GM18909 (cell line): ENCODE results near the gene AMN.

ENCODE experiments used
- ATAC-seq: cut with Tn5 transposase; IDR thresholded peaks from one replicate; pipeline ENCODE4 v1.9.1; 2021; ENCODE audit warnings: mild to moderate bottlenecking; ENCODE audit not compliant: unreplicated experiment, poor library complexity

The AMN gene

DNA sequence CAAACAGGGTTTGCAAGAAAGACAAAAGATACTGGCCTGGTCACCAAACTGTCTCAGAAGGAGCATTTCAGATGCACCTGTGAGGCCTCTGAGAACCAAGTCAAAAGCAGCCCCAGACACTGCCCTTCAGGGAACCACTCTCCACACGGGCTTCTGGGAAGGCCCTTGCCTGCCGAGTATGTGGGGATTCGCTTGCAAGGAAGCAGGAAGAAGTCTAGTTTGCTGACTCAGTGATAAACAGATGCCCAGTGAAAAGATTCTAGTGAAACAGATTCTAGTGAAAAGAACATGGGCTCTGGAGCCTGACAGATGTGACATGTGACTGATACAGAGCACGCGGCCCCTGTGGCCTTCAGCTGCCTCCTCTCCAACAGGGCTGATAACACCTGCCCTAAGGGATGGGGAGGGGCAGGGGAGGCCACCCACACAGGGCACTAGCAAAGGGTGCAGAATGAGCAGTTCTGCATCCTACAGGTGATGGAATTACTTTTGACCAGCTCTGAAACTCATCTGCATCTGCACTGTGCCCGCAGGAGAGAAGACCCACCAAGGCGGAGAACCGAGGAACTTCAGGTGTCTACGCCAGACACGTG lies 19.1 kb downstream of the AMN start:
- no peak for ATAC-seq

DNA sequence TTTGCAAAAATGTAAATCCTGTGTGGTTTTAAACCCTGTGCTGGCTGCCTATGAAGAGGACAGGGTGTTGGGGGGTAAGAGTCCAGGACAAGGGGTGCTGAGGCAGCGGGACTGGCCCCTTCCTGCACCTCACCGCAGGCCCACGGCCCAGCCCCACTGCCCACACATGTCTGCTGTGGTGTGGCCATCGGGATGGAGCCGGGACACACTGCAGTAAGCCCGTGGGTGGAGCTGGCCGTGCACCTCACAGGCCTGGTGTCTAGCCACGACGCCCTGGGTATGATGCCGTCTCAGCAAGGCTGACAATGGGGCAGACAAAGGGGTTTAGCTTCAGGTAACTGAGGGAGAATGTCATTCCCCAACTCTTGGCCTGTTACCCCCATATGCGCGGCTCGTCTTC lies 19.6 kb downstream of the AMN start:
- no peak for ATAC-seq

DNA sequence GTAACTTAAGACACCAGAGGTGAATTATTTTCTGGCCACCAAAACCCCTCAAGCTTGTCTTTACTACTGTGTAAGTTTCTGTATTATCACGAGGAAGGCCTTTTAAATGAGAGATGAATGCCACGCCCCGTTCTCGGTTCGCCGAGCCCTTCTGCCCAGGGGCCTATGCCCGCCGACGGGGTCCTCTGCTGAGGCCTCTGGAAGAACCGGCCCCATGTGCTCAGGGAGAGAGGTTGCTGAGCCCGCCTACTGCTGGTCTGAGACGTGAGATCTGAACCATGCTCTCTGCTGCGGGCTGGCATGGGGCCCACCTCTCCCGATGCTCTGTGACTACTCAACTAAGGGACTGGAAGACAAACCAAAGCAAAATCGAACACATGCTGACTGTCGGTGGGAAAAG lies 21.0 kb downstream of the AMN start:
- no peak for ATAC-seq

DNA sequence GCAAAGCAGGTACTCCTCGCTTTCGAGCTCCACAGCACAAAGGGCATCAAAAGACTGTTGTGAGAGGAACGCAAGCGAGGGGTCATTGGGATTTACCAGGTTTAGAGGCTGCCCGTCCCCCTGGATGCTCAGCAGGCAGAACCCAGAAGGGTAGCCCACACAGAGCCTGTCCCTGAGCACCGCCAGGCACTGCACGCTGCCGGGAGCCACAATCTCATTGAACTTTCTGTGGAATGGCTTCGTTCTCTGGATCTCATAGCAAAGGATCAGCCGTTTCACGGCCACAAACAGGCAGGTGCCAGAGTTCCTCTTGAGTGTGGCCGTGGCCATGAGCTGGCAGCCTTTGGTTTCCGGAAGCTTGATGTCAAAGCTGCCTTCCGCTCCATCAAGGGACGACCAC lies 21.5 kb downstream of the AMN start:
- ATAC-seq, result no peak

DNA sequence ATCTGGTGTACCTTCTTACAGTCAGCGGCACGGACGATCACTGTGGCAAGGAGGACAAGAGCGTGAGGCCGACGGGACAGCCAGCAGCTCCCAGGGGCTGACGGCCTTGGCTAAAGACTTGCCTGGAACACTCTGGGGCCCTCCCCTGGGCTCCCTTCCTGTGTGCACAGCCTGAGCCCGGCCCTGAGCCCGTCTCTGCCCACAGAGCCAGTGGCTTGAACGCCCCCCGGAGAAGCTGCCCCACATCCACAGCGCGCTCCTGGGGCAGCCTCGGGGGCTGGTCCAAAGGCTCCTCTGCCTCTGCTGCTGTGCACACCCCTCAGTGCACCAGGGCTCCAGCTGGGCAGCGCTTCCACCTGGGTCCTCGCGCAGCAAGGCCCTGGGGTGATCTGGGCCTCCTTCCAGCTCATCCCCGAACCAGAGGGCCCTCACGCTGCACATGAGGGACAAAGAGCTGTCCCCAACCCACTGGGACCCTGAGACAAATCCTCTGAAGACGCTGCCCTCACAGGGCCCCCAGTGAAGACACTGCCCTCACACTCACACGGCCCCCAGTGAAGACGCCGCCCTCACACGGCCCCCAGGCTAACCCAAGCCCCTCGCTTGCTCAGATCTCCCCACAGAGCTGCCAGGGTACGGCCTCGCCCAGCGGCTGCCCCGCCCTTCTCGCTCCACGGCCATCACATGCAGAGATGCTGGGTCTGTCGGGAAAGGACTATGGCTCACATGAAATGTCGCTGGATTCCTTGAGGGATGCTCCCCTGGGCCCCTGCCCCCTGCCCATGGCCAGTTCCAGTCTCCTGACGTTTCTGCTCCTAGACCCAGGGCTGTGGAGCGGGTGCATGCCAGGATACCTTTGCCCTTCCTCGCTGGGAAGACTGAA lies 22.2 kb downstream of the AMN start:
- ATAC-seq, result no peak

DNA sequence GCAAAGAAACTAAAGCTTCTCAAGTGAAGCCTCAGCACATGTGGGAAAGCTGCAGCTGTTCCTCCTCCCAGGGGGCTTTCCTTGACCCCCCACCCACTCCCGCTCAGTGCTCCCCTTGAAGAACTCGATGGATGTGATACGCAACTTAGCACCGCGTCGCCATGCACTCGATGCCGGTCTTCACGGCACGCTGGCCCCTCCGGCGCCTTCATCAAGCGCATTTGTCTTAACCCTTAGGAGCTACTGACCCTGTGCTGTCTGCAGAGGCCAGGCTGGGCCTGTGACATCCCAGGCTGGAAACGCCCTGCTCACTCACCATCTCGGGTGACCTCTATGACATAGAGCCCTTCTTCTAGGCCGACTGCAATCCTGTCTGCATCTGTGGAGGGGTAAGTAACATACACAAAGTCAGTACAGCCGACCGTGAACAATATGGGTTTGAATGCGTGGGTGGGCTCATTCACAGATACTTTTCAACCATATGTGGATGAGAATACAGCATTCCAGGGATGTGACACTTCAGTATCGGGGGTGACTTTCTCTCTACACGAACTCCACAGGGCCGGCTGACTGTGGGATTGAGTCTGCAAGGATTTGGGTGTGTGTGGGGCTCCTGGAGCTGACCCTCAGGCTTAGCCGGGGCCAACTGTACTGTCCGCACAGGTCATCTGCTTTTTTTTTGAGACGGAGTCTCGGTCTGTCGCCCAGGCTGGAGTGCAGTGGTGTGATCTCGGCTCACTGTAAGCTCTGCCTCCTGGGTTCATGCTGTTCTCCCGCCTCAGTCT lies 23.1 kb downstream of the AMN start:
- no peak for ATAC-seq

DNA sequence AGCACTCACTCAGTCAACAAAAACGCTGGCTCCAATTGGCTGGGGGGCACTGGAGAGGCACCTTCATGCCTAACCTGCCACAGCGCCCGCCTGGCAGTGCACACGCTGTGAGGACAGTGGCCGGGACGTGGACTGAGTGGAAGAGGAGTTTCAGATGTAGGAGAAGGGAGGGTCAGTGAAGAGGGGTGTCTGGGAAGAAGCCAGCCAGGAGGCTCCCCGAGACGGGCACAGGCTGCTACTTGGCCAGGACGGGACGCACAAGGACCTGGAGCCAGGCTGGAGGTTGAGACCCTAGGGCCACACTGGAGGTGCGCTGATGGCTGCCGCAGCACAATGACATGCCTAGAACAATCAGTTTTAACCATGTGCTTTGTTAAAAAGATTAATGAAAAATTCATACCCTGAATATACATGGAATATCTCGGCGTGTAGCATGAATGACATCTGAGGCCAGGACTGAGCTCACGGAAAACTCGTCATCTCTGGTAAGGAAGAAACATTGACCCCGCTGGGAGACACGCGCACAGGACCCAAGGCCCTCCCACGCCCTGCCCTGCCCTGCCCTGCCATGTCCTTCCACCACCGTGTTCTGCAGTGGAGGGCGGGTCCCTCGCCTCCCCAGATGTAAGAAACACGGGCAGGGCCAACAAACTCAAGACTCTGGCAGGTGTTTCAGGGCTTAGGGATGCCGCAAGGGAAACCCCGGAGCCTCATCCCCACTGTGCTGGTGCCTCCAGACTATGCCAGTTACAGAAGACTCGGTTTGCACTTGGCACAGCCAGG lies 25.0 kb downstream of the AMN start:
- ATAC-seq, result no peak

DNA sequence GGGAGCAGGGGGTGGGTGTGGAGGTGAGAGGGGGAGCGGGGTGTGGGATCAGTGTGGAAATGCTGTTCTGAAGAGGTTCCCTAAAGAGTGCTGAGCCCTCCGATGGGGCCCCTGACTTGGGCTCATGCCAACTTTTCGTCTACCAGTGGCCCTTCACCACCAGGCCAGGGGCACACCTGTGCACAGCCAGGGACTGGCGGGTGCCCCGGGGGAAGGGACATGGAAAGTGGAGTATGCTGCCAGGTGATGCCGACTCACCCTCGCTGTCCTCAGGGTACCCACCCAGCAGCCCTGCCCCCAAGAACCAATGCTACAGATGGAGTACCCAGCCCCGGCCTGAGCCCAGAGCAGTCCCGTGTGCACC lies 26.2 kb downstream of the AMN start:
- no peak for ATAC-seq

DNA sequence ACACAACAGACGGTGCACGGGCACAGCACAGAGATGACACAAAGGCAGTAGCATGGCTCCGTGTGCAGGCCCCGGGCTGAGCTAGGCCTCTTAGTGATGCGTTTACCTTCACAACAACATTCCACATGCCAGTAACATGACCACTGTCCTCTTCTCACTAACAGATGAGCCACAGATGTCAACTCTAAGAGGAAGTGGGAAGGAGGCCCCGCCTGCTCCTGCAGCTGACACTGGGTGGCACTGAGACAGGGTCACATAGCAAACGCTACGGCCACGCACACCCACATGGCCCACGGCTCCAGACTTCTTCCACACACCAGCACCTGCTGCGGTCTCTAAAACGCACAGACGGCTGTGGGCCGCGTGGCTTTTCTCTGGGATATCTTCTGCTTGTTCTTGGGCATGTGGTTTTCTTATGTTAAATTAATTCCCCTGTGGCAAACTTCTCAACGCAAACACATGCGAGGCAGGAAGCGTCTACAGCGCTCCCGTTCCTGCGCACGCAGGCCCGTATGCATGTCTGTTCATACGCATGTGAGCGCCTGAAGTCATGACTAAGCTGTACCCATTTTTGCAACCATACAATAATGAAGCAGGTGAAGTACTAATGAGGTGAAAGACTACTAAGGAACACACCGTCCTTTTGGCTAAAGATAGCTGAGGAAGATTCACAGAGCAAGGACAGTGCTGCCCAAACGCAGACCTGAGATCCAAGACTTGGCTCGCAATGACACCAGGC lies 26.8 kb downstream of the AMN start:
- peak; percentile 65 for ATAC-seq

DNA sequence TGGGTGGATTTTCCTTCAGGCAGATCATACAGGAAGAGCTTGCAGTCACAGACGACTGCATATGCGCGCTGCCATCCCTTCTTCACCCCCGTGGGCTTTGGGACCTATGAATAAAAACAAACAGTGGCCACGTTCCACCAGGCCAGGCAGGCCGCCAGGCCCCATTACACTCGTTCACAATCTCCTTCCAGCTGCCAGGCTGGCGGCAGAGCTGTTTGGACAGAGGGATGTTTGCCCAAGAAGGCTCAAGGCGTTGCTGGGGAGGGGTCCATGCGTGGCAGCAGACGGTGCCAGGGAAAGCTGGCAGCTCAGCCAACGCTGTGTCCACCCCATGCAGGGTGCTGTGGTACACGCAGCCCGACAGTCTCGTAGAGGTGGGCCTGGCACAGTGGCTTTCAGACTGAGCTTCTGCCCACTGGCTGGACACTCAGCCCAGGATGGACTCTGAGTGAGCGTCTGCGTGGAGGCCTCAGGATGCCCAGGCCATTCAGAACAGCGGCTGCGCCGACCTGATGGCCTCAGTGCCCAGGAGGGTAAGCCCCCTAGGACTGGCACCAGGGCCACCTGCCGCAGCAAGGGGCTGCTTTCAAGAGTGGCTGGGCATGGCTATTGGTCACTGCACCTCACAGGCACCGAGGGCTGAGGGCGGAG lies 27.5 kb downstream of the AMN start:
- ATAC-seq, result no peak

DNA sequence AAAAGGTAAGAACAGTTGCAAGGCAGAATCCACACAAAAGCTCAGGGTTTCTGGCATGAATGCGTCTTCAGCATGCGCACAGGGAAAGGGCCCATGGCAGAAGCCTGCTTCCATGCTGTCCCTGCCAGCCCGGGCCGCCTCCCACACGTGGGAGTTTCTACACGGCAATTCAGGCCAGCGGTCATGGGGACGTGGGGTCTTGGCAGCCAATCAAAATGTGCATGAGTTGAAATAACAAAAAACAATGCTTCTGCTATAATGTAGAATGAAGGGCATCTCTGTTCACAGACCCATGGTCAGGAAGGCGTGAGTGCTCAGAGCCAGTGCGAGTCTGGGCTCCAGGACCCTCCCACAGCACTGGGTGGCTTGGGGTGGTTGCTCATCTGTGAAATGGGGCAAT lies 28.6 kb downstream of the AMN start:
- no peak for ATAC-seq

DNA sequence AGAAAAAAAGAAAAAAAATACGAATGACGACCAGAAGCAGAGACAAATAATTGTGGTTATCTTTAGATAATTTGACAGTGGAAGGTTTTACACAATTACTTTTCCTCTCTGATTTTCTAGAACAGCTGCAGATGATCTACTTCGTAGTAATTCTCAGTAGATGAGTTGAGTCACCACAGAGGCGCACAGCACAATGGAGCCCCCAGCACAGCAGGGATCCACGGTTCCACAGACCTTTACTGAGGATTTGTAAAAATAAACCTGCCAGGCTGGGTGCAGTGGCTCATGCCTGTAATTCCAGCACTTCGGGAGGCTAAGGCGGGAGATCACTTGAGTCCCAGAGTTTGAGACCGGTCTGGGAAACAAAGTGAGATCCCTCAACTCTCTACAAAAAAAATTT lies 29.3 kb downstream of the AMN start:
- no peak for ATAC-seq

DNA sequence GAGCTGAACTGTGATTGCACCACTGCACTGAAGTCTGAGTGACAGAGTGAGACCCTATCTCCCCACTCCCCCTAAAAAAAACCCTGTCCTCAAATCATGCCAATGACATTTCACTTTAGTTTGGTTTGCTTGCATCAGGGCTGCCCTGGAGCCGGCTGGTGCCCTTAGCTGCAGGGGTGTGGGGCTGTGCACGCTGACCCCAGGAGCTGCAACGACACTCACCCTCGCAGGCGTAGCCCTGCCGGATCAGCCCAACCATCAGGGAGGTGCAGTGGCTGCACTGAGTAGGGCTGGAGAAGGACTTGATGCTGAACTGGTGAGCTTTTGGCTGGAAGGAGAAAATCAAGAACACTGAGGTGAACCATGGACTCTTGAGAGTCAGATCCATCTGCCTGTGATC lies 29.8 kb downstream of the AMN start:
- ATAC-seq, result no peak

DNA sequence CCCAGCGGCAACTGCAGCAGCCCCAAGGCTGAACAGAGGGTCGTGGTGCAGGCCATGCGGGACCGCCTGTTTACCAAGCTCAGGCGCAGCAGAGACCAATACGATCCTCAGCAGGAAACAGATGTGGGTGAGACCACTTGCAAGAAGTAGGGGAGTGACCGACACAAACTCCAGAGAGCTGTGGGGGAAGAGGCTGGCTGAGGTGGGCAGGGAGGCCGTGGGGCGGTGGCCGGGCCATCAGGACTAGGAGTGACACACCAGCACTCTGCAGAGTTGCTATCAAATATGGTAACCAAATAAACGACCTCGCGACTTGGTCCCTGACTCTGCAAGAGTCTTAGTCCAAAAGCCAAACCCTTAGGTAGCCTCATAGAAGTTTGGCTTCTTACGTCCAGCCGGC lies 30.6 kb downstream of the AMN start:
- ATAC-seq, result no peak

DNA sequence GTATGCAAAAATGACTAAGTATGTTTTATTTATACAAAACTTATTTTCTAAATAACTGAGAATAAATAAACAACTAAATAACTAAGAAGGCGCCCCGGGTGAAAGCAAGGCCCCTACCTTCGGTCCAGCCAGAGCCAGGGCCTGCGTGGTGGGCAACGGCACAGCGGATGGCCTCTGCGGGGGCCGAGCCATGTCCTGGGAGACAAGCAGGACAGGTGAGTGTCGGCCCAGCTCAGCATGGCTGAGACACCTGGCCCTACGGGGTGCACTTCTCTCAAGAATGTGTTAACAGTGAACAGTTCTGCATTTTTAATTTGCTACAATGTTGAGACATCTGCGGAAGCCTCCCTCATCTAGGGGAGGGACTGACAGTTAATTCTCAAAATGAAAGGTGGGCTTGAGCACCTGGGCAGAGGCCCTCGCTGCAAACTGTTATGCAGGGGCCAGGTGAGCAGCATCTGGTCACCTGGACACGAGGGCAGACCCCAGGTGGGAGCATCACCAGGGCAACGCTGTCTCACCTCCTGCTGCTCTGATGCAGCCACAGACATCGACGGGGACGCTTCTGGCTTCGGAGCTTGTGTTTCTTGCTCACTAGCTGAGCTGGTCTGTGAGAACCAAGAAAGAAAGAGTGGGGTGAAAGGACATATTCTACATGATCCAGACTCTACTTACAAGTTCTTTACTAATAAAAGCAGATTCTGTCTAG lies 31.8 kb downstream of the AMN start:
- ATAC-seq, result no peak

DNA sequence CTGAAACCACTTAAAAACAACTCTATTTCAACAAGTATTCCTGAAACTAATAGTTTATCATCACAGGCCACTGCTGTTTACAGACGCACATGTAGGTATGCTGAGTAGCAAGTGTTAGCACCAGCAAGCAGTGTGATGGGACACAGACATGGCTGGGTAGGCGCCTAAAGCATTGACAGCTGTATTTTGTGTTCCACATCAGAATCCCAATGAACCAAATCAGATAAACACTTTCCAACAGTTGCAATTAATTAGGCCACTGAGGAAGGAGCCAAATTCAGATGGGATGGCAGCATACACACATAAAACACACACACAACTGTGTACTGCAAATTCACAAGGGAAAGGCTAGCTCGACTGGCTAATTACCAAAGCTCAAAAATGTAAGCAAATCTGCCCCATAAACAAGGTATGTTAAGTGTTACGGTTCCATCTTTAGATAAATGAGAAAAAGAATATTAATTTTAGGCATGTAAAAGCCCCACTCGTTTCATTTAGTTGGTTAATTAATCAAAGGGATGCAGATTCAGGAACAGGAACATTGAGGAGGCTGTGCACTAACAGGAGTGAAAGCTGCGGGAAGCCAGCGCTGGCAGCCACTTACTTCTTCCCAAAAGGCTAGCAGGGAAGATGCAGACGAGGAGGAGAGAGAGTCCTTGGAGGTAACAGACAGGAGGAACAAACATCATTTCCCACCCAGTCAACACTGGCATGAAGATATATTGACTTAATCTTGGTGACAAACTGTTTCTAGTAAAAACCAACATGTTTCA lies 33.4 kb downstream of the AMN start:
- ATAC-seq, result no peak

DNA sequence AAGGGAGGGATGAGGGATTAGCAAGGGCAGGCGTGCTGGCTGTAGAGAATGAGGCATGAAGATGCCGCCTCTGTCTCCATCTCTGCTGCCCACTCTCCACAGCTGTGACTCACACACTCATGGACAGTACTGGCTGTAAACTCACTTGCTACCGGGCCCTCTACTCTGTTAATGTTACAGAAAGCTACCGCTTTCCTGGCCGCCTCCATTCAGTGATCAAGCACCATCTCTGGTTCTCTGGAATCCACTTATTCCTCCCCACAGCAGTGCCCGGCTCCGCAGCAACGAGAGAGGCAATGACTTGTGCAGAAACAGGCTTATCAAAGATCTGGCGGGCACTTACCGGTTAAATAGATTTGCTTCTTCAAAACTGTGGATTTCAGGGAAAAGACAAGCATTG lies 34.8 kb downstream of the AMN start:
- no peak for ATAC-seq

DNA sequence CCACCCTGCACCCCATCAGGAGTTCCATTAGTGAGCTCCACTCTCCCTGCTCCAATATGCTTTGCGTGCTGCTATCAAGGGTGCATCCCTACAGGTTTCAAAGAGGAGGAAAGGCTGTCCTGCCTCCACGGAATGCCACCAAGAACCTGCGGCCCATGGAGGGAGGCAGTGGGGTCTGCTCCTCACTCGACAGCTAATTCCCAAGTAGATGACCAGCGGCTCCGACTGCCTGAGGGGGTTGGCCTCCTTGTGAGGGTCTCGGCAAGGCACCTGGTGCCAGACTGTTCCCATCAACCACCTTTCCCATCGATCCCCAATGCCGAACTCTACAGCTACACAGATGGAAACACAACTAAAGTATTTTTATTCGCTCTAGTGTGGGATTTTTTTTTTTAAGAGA lies 36.0 kb downstream of the AMN start:
- ATAC-seq, result no peak
